DMS 273 (cell line): ENCODE data around the gene CADPS2.
"Not testable (repeated sequence)": the region's sequence is repeated elsewhere in the genome, so short reads cannot be mapped to it uniquely, and the experiment has no call there.

Experiments
- DNase-seq: peaks from one replicate; lab custom pipeline; 2025; ENCODE audit not compliant: unreplicated experiment; lab: John Stamatoyannopoulos, UW

Gene CADPS2

GRCh38 chr7:122302761-122303530 lies 583.3 kb downstream of the CADPS2 start:
- no peak for DNase-seq

GRCh38 chr7:122301858-122302760 lies 584.2 kb downstream of the CADPS2 start:
- no peak for DNase-seq

- DNase-seq, result no peak
These were observed 585.1 kb downstream of the CADPS2 start for GRCh38 chr7:122300956-122301833.

- no peak for DNase-seq
These were observed 585.9 kb downstream of the CADPS2 start for GRCh38 chr7:122300211-122300932.

GRCh38 chr7:122299624-122300210 lies 586.5 kb downstream of the CADPS2 start:
- no peak for DNase-seq

GRCh38 chr7:122298618-122299017 lies 587.6 kb downstream of the CADPS2 start:
- DNase-seq, result no peak

GRCh38 chr7:122298131-122298530 lies 588.1 kb downstream of the CADPS2 start:
- DNase-seq, result no peak

- no peak for DNase-seq
These were observed 595.1 kb downstream of the CADPS2 start for GRCh38 chr7:122291189-122291588.

GRCh38 chr7:122290476-122290875 lies 595.8 kb downstream of the CADPS2 start:
- no peak for DNase-seq

- DNase-seq, result no peak
These were observed 596.8 kb downstream of the CADPS2 start for GRCh38 chr7:122289426-122289825.

- DNase-seq, result not testable (repeated sequence)
These were observed 601.7 kb downstream of the CADPS2 start for GRCh38 chr7:122284608-122285007.

GRCh38 chr7:122273117-122273516 lies 613.1 kb downstream of the CADPS2 start:
- no peak for DNase-seq

GRCh38 chr7:122269241-122269640 lies 617.0 kb downstream of the CADPS2 start:
- no peak for DNase-seq
